GM13976 (cell line): ENCODE measurements around the gene WASL.

Source experiments
- DNase-seq: peaks from one replicate; pipeline ENCODE4 v3.0.0; 2012; ENCODE audit warnings: low spot score
- CTCF ChIP-seq: IDR thresholded peaks from 2 replicates; pipeline ENCODE4 v1.5.1; 2012; ENCODE audit warnings: borderline replicate concordance, mild to moderate bottlenecking; ENCODE audit not compliant: insufficient read depth; ENCODE audit errors: extremely low read depth, missing control alignments, control extremely low read depth
- in situ Hi-C: fragments of 300-500 bp; cut with MboI; formaldehyde crosslinking; loops from one replicate; pipeline ENCODE4 v1.12.0; 2022; ENCODE audit warnings: low sequenced_read_pairs, mixed read lengths, inconsistent platforms; ENCODE audit not compliant: unreplicated experiment

Gene WASL

GRCh38 chr7:123657304-123657685 is 91.5 kb downstream of the WASL start:
- in situ Hi-C loops: no loop called here
- TF ChIP-seq CTCF: no peak
- no peak for DNase-seq

GRCh38 chr7:123656544-123657303 is 92.1 kb downstream of the WASL start:
- no peak for TF ChIP-seq CTCF
- no peak for DNase-seq
- in situ Hi-C loops: no loop called here

- no peak for DNase-seq
- in situ Hi-C loops: no loop called here
- TF ChIP-seq CTCF: no peak
Measured at GRCh38 chr7:123655614-123656013, 93.2 kb downstream of the WASL start, which contains the start of gene LMOD2. Gene LMOD2 (plus strand): TSS chr7:123655866. CDS start chr7:123655964, 98 bp downstream.

GRCh38 chr7:123653162-123653561 is 95.6 kb downstream of the WASL start:
- in situ Hi-C loops: no loop called here
- no peak for DNase-seq
- no peak for TF ChIP-seq CTCF

GRCh38 chr7:123652406-123652805 is 96.4 kb downstream of the WASL start:
- no peak for DNase-seq
- no peak for TF ChIP-seq CTCF
- in situ Hi-C loops: no loop called here

- TF ChIP-seq CTCF: no peak
- DNase-seq: no peak
- in situ Hi-C loops: no loop called here
Measured at GRCh38 chr7:123650595-123650994, 98.2 kb downstream of the WASL start.
